Ishikawa (cell line): Measurements from ENCODE around the gene LRRC41.

Experiments
- MAX ChIP-seq: IDR thresholded peaks from 2 replicates; pipeline ENCODE4 v1.6.1; 2012
- NFIC ChIP-seq: IDR thresholded peaks from 2 replicates; pipeline ENCODE4 v1.6.1; 2012
- USF1 ChIP-seq: IDR thresholded peaks from 2 replicates; pipeline ENCODE4 v1.6.1; 2012

GRCh38 chr1:46289134-46289494 is 14.3 kb downstream of the LRRC41 start:
- no peak for TF ChIP-seq MAX
- TF ChIP-seq USF1, result no peak
- no peak for TF ChIP-seq NFIC
